ENCODE data around the gene MINAR2. TPM values are rescaled to one million over a fixed set of nuclear protein-coding genes. Genes with fewer than 3 reads are reported as not detected.

The MINAR2 gene
- total RNA-seq, 1 donor = under 0.01 TPM

GRCh38 chr5:129748913-129749880, 1.3 kb downstream of the MINAR2 start:
- no peak for TF ChIP-seq CTCF (IDR thresholded peaks at IDR 0.05; ENCODE audit: insufficient read depth, low read depth, low read length)
- peak; percentile 46 for DNase-seq (ENCODE audit: low read depth)
- no peak overlapping the region for H3K4me3 ChIP-seq (ENCODE audit: low read depth, low read length)

GRCh38 chr5:129760636-129761325, 12.9 kb downstream of the MINAR2 start:
- no peak overlapping the region for H3K4me3 ChIP-seq (ENCODE audit: low read depth, low read length)
- DNase-seq (ENCODE audit: low read depth) = peak; percentile 44
- no peak for TF ChIP-seq CTCF (IDR thresholded peaks at IDR 0.05; ENCODE audit: insufficient read depth, low read depth, low read length)

GRCh38 chr5:129763651-129764050, 15.8 kb downstream of the MINAR2 start:
- TF ChIP-seq CTCF (IDR thresholded peaks at IDR 0.05; ENCODE audit: insufficient read depth, low read depth, low read length) = no peak
- no peak overlapping the region for H3K4me3 ChIP-seq (ENCODE audit: low read depth, low read length)
- DNase-seq (ENCODE audit: low read depth) = no peak

- no peak overlapping the region for H3K4me3 ChIP-seq (ENCODE audit: low read depth, low read length)
- TF ChIP-seq CTCF (IDR thresholded peaks at IDR 0.05; ENCODE audit: insufficient read depth, low read depth, low read length) = no peak
- no peak for DNase-seq (ENCODE audit: low read depth)
Measured at GRCh38 chr5:129766798-129767197, 18.9 kb downstream of the MINAR2 start.

- DNase-seq (ENCODE audit: low read depth) = peak; percentile 92
- no peak overlapping the region for H3K4me3 ChIP-seq (ENCODE audit: low read depth, low read length)
- TF ChIP-seq CTCF (IDR thresholded peaks at IDR 0.05; ENCODE audit: insufficient read depth, low read depth, low read length) = peak; percentile 100
Measured at GRCh38 chr5:129767927-129768380, 20.1 kb downstream of the MINAR2 start.

- no peak for TF ChIP-seq CTCF (IDR thresholded peaks at IDR 0.05; ENCODE audit: insufficient read depth, low read depth, low read length)
- peak overlapping the region; percentile 22 for H3K4me3 ChIP-seq (ENCODE audit: low read depth, low read length)
- no peak for DNase-seq (ENCODE audit: low read depth)
Measured at GRCh38 chr5:129768735-129769134, 20.8 kb downstream of the MINAR2 start.

Data from fibroblast of villous mesenchyme (primary cell).